ENCODE results near the gene GAPDHS. TPM values are rescaled to one million over a fixed set of nuclear protein-coding genes. Genes with fewer than 3 reads are reported as not detected.

The GAPDHS gene
- polyA plus RNA-seq, 4 donors, result not detected

GRCh38 chr19:35554076-35554475, 20.8 kb downstream of the GAPDHS start:
- no peak overlapping the region for H3K4me3 ChIP-seq (ENCODE audit: low read depth in 1 of 3, low read length in 3 of 3)
- H3K27me3 ChIP-seq (ENCODE audit: control insufficient read depth in 3 of 3, insufficient read depth in 3 of 3, low read length in 3 of 3), result peaks cover 3 to 24% (median 3%) of the 10 kb centered on the region in 3 donors
- H3K27ac ChIP-seq (ENCODE audit: low read depth in 1 of 3, low read length in 2 of 3), result no peak overlapping the region
- WGBS, 3 donors, result 53 to 69% (median 59%) methylated on average over 5 of the region's 5 CpGs
- FAIRE-seq, result no peak
- no peak for DNase-seq
- H3K4me1 ChIP-seq (ENCODE audit: control insufficient read depth in 3 of 3, insufficient read depth in 2 of 3, low read depth in 1 of 3, low read length in 2 of 3), result no peaks in the 10 kb centered on the region
- no peaks in the 10 kb centered on the region for H3K9me3 ChIP-seq (ENCODE audit: control insufficient read depth in 2 of 2, insufficient read depth in 1 of 2, low read depth in 1 of 2, low read length in 1 of 2)
- peaks cover 0 to 17% (median 0%) of the 10 kb centered on the region in 3 donors for H3K36me3 ChIP-seq (ENCODE audit: control insufficient read depth in 3 of 3, insufficient read depth in 2 of 3, low read depth in 1 of 3, low read length in 3 of 3)

GRCh38 chr19:35555301-35556005, 22.2 kb downstream of the GAPDHS start:
- FAIRE-seq (no peak), DNase-seq (no peak)
- peaks cover 0 to 8% (median 0%) of the 10 kb centered on the region in 3 donors for H3K36me3 ChIP-seq (ENCODE audit: control insufficient read depth in 3 of 3, insufficient read depth in 2 of 3, low read depth in 1 of 3, low read length in 3 of 3)
- WGBS, 3 donors, result 69 to 74% (median 71%) methylated on average over 24 to 30 of the region's 30 CpGs
- peaks cover 3 to 31% (median 11%) of the 10 kb centered on the region in 3 donors for H3K27me3 ChIP-seq (ENCODE audit: control insufficient read depth in 3 of 3, insufficient read depth in 3 of 3, low read length in 3 of 3)
- no peak overlapping the region for H3K27ac ChIP-seq (ENCODE audit: low read depth in 1 of 3, low read length in 2 of 3)
- no peaks in the 10 kb centered on the region for H3K4me1 ChIP-seq (ENCODE audit: control insufficient read depth in 3 of 3, insufficient read depth in 2 of 3, low read depth in 1 of 3, low read length in 2 of 3)
- no peaks in the 10 kb centered on the region for H3K9me3 ChIP-seq (ENCODE audit: control insufficient read depth in 2 of 2, insufficient read depth in 1 of 2, low read depth in 1 of 2, low read length in 1 of 2)
- no peak overlapping the region for H3K4me3 ChIP-seq (ENCODE audit: low read depth in 1 of 3, low read length in 3 of 3)

GRCh38 chr19:35556025-35556590, 22.9 kb downstream of the GAPDHS start:
- FAIRE-seq, result no peak
- no peak for DNase-seq
- H3K36me3 ChIP-seq (ENCODE audit: control insufficient read depth in 3 of 3, insufficient read depth in 2 of 3, low read depth in 1 of 3, low read length in 3 of 3), result peaks cover 0 to 2% (median 0%) of the 10 kb centered on the region in 3 donors
- no peaks in the 10 kb centered on the region for H3K9me3 ChIP-seq (ENCODE audit: control insufficient read depth in 2 of 2, insufficient read depth in 1 of 2, low read depth in 1 of 2, low read length in 1 of 2)
- H3K4me1 ChIP-seq (ENCODE audit: control insufficient read depth in 3 of 3, insufficient read depth in 2 of 3, low read depth in 1 of 3, low read length in 2 of 3), result no peaks in the 10 kb centered on the region
- no peak overlapping the region for H3K4me3 ChIP-seq (ENCODE audit: low read depth in 1 of 3, low read length in 3 of 3)
- H3K27me3 ChIP-seq (ENCODE audit: control insufficient read depth in 3 of 3, insufficient read depth in 3 of 3, low read length in 3 of 3), result peaks cover 3 to 31% (median 11%) of the 10 kb centered on the region in 3 donors
- 76 to 84% (median 83%) methylated on average over 9 of the region's 9 CpGs for WGBS, 3 donors
- H3K27ac ChIP-seq (ENCODE audit: low read depth in 1 of 3, low read length in 2 of 3), result no peak overlapping the region

- Histone ChIP-seq H3K27ac (ENCODE audit: low read depth in 1 of 3, low read length in 2 of 3) (no peak overlapping the region), H3K36me3 (ENCODE audit: control insufficient read depth in 3 of 3, insufficient read depth in 2 of 3, low read depth in 1 of 3, low read length in 3 of 3) (no peaks in the 10 kb centered on the region), H3K4me3 (ENCODE audit: low read depth in 1 of 3, low read length in 3 of 3) (no peak overlapping the region), H3K9me3 (ENCODE audit: control insufficient read depth in 2 of 2, insufficient read depth in 1 of 2, low read depth in 1 of 2, low read length in 1 of 2) (no peaks in the 10 kb centered on the region), H3K27me3 (ENCODE audit: control insufficient read depth in 3 of 3, insufficient read depth in 3 of 3, low read length in 3 of 3) (peaks cover 3 to 35% (median 11%) of the 10 kb centered on the region in 3 donors), H3K4me1 (ENCODE audit: control insufficient read depth in 3 of 3, insufficient read depth in 2 of 3, low read depth in 1 of 3, low read length in 2 of 3) (no peaks in the 10 kb centered on the region)
- DNase-seq, result no peak
- 77 to 87% (median 84%) methylated on average over 16 of the region's 16 CpGs for WGBS, 3 donors
- FAIRE-seq, result no peak
Measured at GRCh38 chr19:35556846-35557538, 23.7 kb downstream of the GAPDHS start.

GRCh38 chr19:35557539-35558399, 24.5 kb downstream of the GAPDHS start:
- DNase-seq, result peak; percentile 31 to 65
- peaks cover 3 to 35% (median 11%) of the 10 kb centered on the region in 3 donors for H3K27me3 ChIP-seq (ENCODE audit: control insufficient read depth in 3 of 3, insufficient read depth in 3 of 3, low read length in 3 of 3)
- no peaks in the 10 kb centered on the region for H3K4me1 ChIP-seq (ENCODE audit: control insufficient read depth in 3 of 3, insufficient read depth in 2 of 3, low read depth in 1 of 3, low read length in 2 of 3)
- FAIRE-seq, result no peak
- WGBS, 3 donors, result 5 to 9% (median 8%) methylated on average over 36 to 60 of the region's 60 CpGs
- no peaks in the 10 kb centered on the region for H3K9me3 ChIP-seq (ENCODE audit: control insufficient read depth in 2 of 2, insufficient read depth in 1 of 2, low read depth in 1 of 2, low read length in 1 of 2)
- H3K27ac ChIP-seq (ENCODE audit: low read depth in 1 of 3, low read length in 2 of 3), result no peak overlapping the region
- H3K36me3 ChIP-seq (ENCODE audit: control insufficient read depth in 3 of 3, insufficient read depth in 2 of 3, low read depth in 1 of 3, low read length in 3 of 3), result no peaks in the 10 kb centered on the region
- H3K4me3 ChIP-seq (ENCODE audit: low read depth in 1 of 3, low read length in 3 of 3), result peak overlapping the region in 1 of 3 donors; percentile 24

GRCh38 chr19:35558400-35559280, 25.4 kb downstream of the GAPDHS start:
- Histone ChIP-seq H3K4me1 (ENCODE audit: control insufficient read depth in 3 of 3, insufficient read depth in 2 of 3, low read depth in 1 of 3, low read length in 2 of 3) (no peaks in the 10 kb centered on the region), H3K4me3 (ENCODE audit: low read depth in 1 of 3, low read length in 3 of 3) (peak overlapping the region in 1 of 3 donors; percentile 24), H3K27me3 (ENCODE audit: control insufficient read depth in 3 of 3, insufficient read depth in 3 of 3, low read length in 3 of 3) (peaks cover 3 to 35% (median 11%) of the 10 kb centered on the region in 3 donors), H3K36me3 (ENCODE audit: control insufficient read depth in 3 of 3, insufficient read depth in 2 of 3, low read depth in 1 of 3, low read length in 3 of 3) (no peaks in the 10 kb centered on the region), H3K27ac (ENCODE audit: low read depth in 1 of 3, low read length in 2 of 3) (no peak overlapping the region), H3K9me3 (ENCODE audit: control insufficient read depth in 2 of 2, insufficient read depth in 1 of 2, low read depth in 1 of 2, low read length in 1 of 2) (no peaks in the 10 kb centered on the region)
- DNase-seq, result no peak
- FAIRE-seq, result no peak
- 31 to 41% (median 35%) methylated on average over 45 to 53 of the region's 53 CpGs for WGBS, 3 donors

GRCh38 chr19:35559281-35559659, 26.0 kb downstream of the GAPDHS start:
- Histone ChIP-seq H3K27ac (ENCODE audit: low read depth in 1 of 3, low read length in 2 of 3) (no peak overlapping the region), H3K4me3 (ENCODE audit: low read depth in 1 of 3, low read length in 3 of 3) (no peak overlapping the region), H3K9me3 (ENCODE audit: control insufficient read depth in 2 of 2, insufficient read depth in 1 of 2, low read depth in 1 of 2, low read length in 1 of 2) (no peaks in the 10 kb centered on the region), H3K27me3 (ENCODE audit: control insufficient read depth in 3 of 3, insufficient read depth in 3 of 3, low read length in 3 of 3) (peaks cover 3 to 35% (median 11%) of the 10 kb centered on the region in 3 donors), H3K4me1 (ENCODE audit: control insufficient read depth in 3 of 3, insufficient read depth in 2 of 3, low read depth in 1 of 3, low read length in 2 of 3) (no peaks in the 10 kb centered on the region), H3K36me3 (ENCODE audit: control insufficient read depth in 3 of 3, insufficient read depth in 2 of 3, low read depth in 1 of 3, low read length in 3 of 3) (no peaks in the 10 kb centered on the region)
- WGBS, 3 donors, result 46 to 57% (median 51%) methylated on average over 11 of the region's 11 CpGs
- DNase-seq (no peak), FAIRE-seq (no peak)
